ENCODE results near the gene SLC39A2.
"Not testable (repeated sequence)": the region's sequence is repeated elsewhere in the genome, so short reads cannot be mapped to it uniquely, and the experiment has no call there.

Gene SLC39A2

GRCh38 chr14:20997564-20997963, 1.5 kb upstream of the SLC39A2 start:
- DNase-seq: no peak

- no peak for DNase-seq
Measured at GRCh38 chr14:20998139-20998538, 954 bp upstream of the SLC39A2 start.

- DNase-seq: no peak
Measured at GRCh38 chr14:20999591-20999990, 498 bp downstream of the SLC39A2 start.

GRCh38 chr14:21001218-21001617, 2.1 kb downstream of the SLC39A2 start:
- no peak for DNase-seq

GRCh38 chr14:21003788-21004346, 4.8 kb downstream of the SLC39A2 start:
- DNase-seq: no peak

GRCh38 chr14:21009721-21010120, 10.6 kb downstream of the SLC39A2 start:
- DNase-seq: not testable (repeated sequence)

- no peak for DNase-seq
Measured at GRCh38 chr14:21011136-21011535, 12.0 kb downstream of the SLC39A2 start.

- peak; percentile 87 for DNase-seq
Measured at GRCh38 chr14:21014761-21015190, 15.7 kb downstream of the SLC39A2 start.

- no peak for DNase-seq
Measured at GRCh38 chr14:21015312-21015711, 16.2 kb downstream of the SLC39A2 start.

GRCh38 chr14:21016413-21017190, 17.5 kb downstream of the SLC39A2 start:
- DNase-seq: peak; percentile 22

- DNase-seq: no peak
Measured at GRCh38 chr14:21017528-21018245, 18.6 kb downstream of the SLC39A2 start.

- DNase-seq: no peak
Measured at GRCh38 chr14:21018286-21018685, 19.2 kb downstream of the SLC39A2 start.

GRCh38 chr14:21018781-21019180, 19.7 kb downstream of the SLC39A2 start:
- DNase-seq: no peak

GRCh38 chr14:21019366-21019765, 20.3 kb downstream of the SLC39A2 start:
- no peak for DNase-seq

GRCh38 chr14:21020977-21021545, 22.0 kb downstream of the SLC39A2 start:
- DNase-seq: no peak

- no peak for DNase-seq
Measured at GRCh38 chr14:21022686-21023085, 23.6 kb downstream of the SLC39A2 start.

- DNase-seq: no peak
Measured at GRCh38 chr14:21023174-21023573, 24.1 kb downstream of the SLC39A2 start.

- DNase-seq: no peak
Measured at GRCh38 chr14:21023817-21024584, 24.9 kb downstream of the SLC39A2 start.

- no peak for DNase-seq
Measured at GRCh38 chr14:21024585-21025370, 25.7 kb downstream of the SLC39A2 start, which contains the start of gene NDRG2. Gene NDRG2 (minus strand): TSS chr14:21025061. CDS start chr14:21023315, 1,746 bp downstream.

GRCh38 chr14:21025371-21026273, 26.5 kb downstream of the SLC39A2 start:
- DNase-seq: no peak

Data from hematopoietic multipotent progenitor cell treated with erythropoietin and hydrocortisone succinate and interleukin-3 and kit ligand, for 8 days (in vitro differentiated cells).